GM10248 (cell line): ENCODE results near the gene SPINK7.
"Not testable (repeated sequence)": the region's sequence is repeated elsewhere in the genome, so short reads cannot be mapped to it uniquely, and the experiment has no call there.

ENCODE experiments used
- CTCF ChIA-PET: fragments of 300-600 bp; sonication (Branson Sonifier 250); formaldehyde crosslinking; extraction: SDS; loops from one replicate; lab custom pipeline; 2021; ENCODE audit warnings: antibody characterized with exemption; lab: Yijun Ruan, JAX
- POLR2A ChIA-PET: fragments of 350-650 bp; sonication (Branson Sonifier 250); formaldehyde crosslinking; extraction: SDS; loops from one replicate; lab custom pipeline; 2020; ENCODE audit warnings: antibody characterized with exemption; lab: Yijun Ruan, JAX
- DNase-seq: peaks from one replicate; pipeline ENCODE4 v3.0.0; 2012; ENCODE audit errors: extremely low spot score
- CTCF ChIP-seq: IDR thresholded peaks from 2 replicates; pipeline ENCODE4 v1.5.1; 2012; ENCODE audit warnings: mild to moderate bottlenecking, low read depth; ENCODE audit errors: extremely low read depth, missing control alignments, control extremely low read depth

Gene SPINK7

GRCh38 chr5:148306446-148306845 is 5.8 kb upstream of the SPINK7 start:
- POLR2A ChIA-PET = no interaction called here

GRCh38 chr5:148309019-148309418 is 3.2 kb upstream of the SPINK7 start:
- no peak for DNase-seq
- ChIA-PET CTCF (no interaction called here), POLR2A (no interaction called here)
- no peak for TF ChIP-seq CTCF

More at GRCh38 chr5:148306446-148306845, 5.8 kb upstream of the SPINK7 start:
- CTCF ChIA-PET = interaction anchor here (0.8 to 1.3 kb wide), 2 partner anchors 11 to 30 kb away, joined by 3 read pairs; no protein-coding TSS in a partner anchor
- DNase-seq = no peak
- no peak for TF ChIP-seq CTCF

GRCh38 chr5:148309746-148310145 is 2.5 kb upstream of the SPINK7 start:
- no peak for DNase-seq
- POLR2A ChIA-PET = no interaction called here
- CTCF ChIA-PET = no interaction called here
- no peak for TF ChIP-seq CTCF

- CTCF ChIA-PET = no interaction called here
- no peak for TF ChIP-seq CTCF
- DNase-seq = no peak
- POLR2A ChIA-PET = no interaction called here
Observed at GRCh38 chr5:148311484-148311883, 739 bp upstream of the SPINK7 start.

GRCh38 chr5:148314187-148314586 is 2.0 kb downstream of the SPINK7 start:
- TF ChIP-seq CTCF = no peak
- POLR2A ChIA-PET = no interaction called here

GRCh38 chr5:148314731-148315130 is 2.5 kb downstream of the SPINK7 start:
- ChIA-PET CTCF (interaction anchor here (0.9 to 1.6 kb wide), 3 partner anchors 9 to 720 kb away, joined by 3 to 4 read pairs (median 3); no protein-coding TSS in a partner anchor), POLR2A (no interaction called here)
- no peak for DNase-seq
- no peak for TF ChIP-seq CTCF

More at GRCh38 chr5:148314187-148314586, 2.0 kb downstream of the SPINK7 start:
- CTCF ChIA-PET = interaction anchor here (0.9 to 1.6 kb wide), 3 partner anchors 9 to 721 kb away, joined by 3 to 4 read pairs (median 3); no protein-coding TSS in a partner anchor
- no peak for DNase-seq

GRCh38 chr5:148320011-148320963 is 8.1 kb downstream of the SPINK7 start:
- POLR2A ChIA-PET, CTCF ChIA-PET, DNase-seq: not testable (repeated sequence)
